Left lung (tissue), 14 donors: ENCODE data around the gene ALKBH1. TPM values are rescaled to one million over a fixed set of nuclear protein-coding genes. Genes with fewer than 3 reads are reported as not detected.
"Not testable (repeated sequence)": the region's sequence is repeated elsewhere in the genome, so short reads cannot be mapped to it uniquely, and the experiment has no call there.

Experiments
- ATAC-seq: fragments of 200-7000 bp; cut with Tn5 transposase; one replicate; pipeline ENCODE4 v1.9.1; 2020; ENCODE audit warnings: moderate library complexity
- DNase-seq, 4 donors: peaks; one replicate each; pipeline ENCODE4 v3.0.0-alpha.2; 2013 to 2020
- H3K27ac ChIP-seq, 2 donors: fragments of 200-600 bp; sonication (generic) in 1 of 2; one replicate each; pipeline versions ENCODE4 v1.5.0 to v1.8.0; 2020 to 2021
- H3K27me3 ChIP-seq, 2 donors: fragments of 200-600 bp; sonication (generic) in 1 of 2; one replicate each; pipeline versions ENCODE4 v1.5.0 to v1.8.0; 2020 to 2021
- H3K36me3 ChIP-seq, 2 donors: fragments of 200-600 bp; sonication (generic) in 1 of 2; one replicate each; pipeline versions ENCODE4 v1.5.0 to v1.8.0; 2020 to 2021
- H3K4me1 ChIP-seq, 2 donors: fragments of 200-600 bp; one replicate each; pipeline ENCODE4 v1.8.0; 2021
- H3K4me3 ChIP-seq, 2 donors: fragments of 200-600 bp; sonication (generic) in 1 of 2; one replicate each; pipeline versions ENCODE4 v1.5.0 to v1.8.0; 2020 to 2021; ENCODE audit warnings: mild to moderate bottlenecking in 1 of 2
- H3K9me3 ChIP-seq, 2 donors: fragments of 200-600 bp; sonication (generic) in 1 of 2; one replicate each; pipeline versions ENCODE4 v1.5.0 to v1.8.0; 2020 to 2021
- CTCF ChIP-seq, 2 donors: fragments of 200-600 bp; sonication (generic) in 1 of 2; IDR thresholded peaks; one replicate each; pipeline versions ENCODE4 v1.5.0 to v1.8.0; 2021; ENCODE audit warnings: antibody characterized with exemption in 2 of 2
- intact Hi-C, 2 donors: fragments of 100-400 bp; cut with DNase I; formaldehyde crosslinking; loops; one replicate each; pipeline versions ENCODE4 v1.11.2 to v1.14.2; 2022
- long read RNA-seq, 12 donors: library from polyadenylated mRNA in 2 of 12; unstranded in 2 of 12; transcript quantifications; one replicate each; pipeline ENCODE4 v2.0.0 and lab custom pipeline, GENCODE V29; 2019 to 2026
- polyA plus RNA-seq, 6 donors: library from polyadenylated mRNA; unstranded; fragments of 120-200 nt; gene quantifications; one replicate each; pipeline ENCODE4 v1.2.1, GENCODE V29; 2013; ENCODE audit not compliant: insufficient read length in 6 of 6
- total RNA-seq, 2 donors: library from RNA; stranded (reverse); fragmentation: NEBNext Ultra II Directional; extraction: Animal tissue kit (Norgen Biotek cat#: 25700); gene quantifications; one replicate each; pipeline ENCODE4 v1.2.1, GENCODE V29; 2021
- donor health status: DM: no; HTN: yes; CAD: no.
- donor health status: DM: no; HTN: no; CAD: no.

Gene ALKBH1
- total RNA-seq (1 to 10 TPM; 8.6 to 8.8 TPM), polyA plus RNA-seq (10 to 100 TPM; 14.6 to 18.8 (median 15.2) TPM)
- long read RNA-seq, donor 1, partial matches to known transcripts: 0 of 3 reads
- long read RNA-seq, donor 1, other reads (novel, unspliced or antisense): 0 of 3 reads
- long read RNA-seq, donor 2: 0 reads
- long read RNA-seq, donor 3, partial matches to known transcripts: 0 of 2 reads
- long read RNA-seq, donor 3, other reads (novel, unspliced or antisense): 0 of 2 reads
- long read RNA-seq, donor 4, partial matches to known transcripts: 0 of 3 reads
- long read RNA-seq, donor 4, other reads (novel, unspliced or antisense): 1 of 3 reads
- long read RNA-seq, donor 5, partial matches to known transcripts: 0 of 2 reads
- long read RNA-seq, donor 5, other reads (novel, unspliced or antisense): 0 of 2 reads
- long read RNA-seq, donor 6, partial matches to known transcripts: 0 of 2 reads
- long read RNA-seq, donor 6, other reads (novel, unspliced or antisense): 0 of 2 reads
- long read RNA-seq, donor 7, partial matches to known transcripts: 0 of 2 reads
- long read RNA-seq, donor 7, other reads (novel, unspliced or antisense): 0 of 2 reads
- long read RNA-seq, donor 8, partial matches to known transcripts: 0 of 2 reads
- long read RNA-seq, donor 8, other reads (novel, unspliced or antisense): 0 of 2 reads
- long read RNA-seq, donor 9: 0 reads
- long read RNA-seq, donor 10, transcript ALKBH1-201 (6 exons, 2,594 nt): major isoform, 5 of 6 reads
- long read RNA-seq, donor 10, partial matches to known transcripts: 0 of 6 reads
- long read RNA-seq, donor 10, other reads (novel, unspliced or antisense): 1 of 6 reads
- long read RNA-seq, donor 11: 0 reads
- long read RNA-seq, donor 12, partial matches to known transcripts: 11 of 211 reads
- long read RNA-seq, donor 12, other reads (novel, unspliced or antisense): 196 of 211 reads

GRCh38 chr14:77707724-77708408 is at the start of gene ALKBH1, which contains the start of gene SLIRP:
ALKBH1 (minus strand) TSS chr14:77708023; CDS start chr14:77708004, 19 bp downstream.
SLIRP (plus strand) TSS chr14:77708103; CDS start chr14:77708112, 9 bp downstream.
- DNase-seq (peak; percentile 83 to 93 (median 90)), ATAC-seq (peak; percentile 99)
- Histone ChIP-seq H3K9me3 (no peaks in the 10 kb centered on the region), H3K4me3 (peak within 1 kb of the TSS; percentile 83 to 97), H3K27ac (peak within 1 kb of the TSS; percentile 42 to 67), H3K4me1 (peaks cover 17 to 36% of the 10 kb centered on the region in 2 donors), H3K27me3 (no peaks in the 10 kb centered on the region), H3K36me3 (peaks cover 0 to 47% of the 10 kb centered on the region in 2 donors)
- no peak for TF ChIP-seq CTCF (IDR thresholded peaks at IDR 0.05)
- intact Hi-C loops: no loop called here

- Histone ChIP-seq H3K36me3 (peaks cover 4 to 83% of the 10 kb centered on the region in 2 donors), H3K27ac (no peak overlapping the region), H3K27me3 (no peaks in the 10 kb centered on the region), H3K9me3 (no peaks in the 10 kb centered on the region), H3K4me1 (peaks cover 0 to 25% of the 10 kb centered on the region in 2 donors), H3K4me3 (no peak overlapping the region)
- no peak for ATAC-seq
- DNase-seq: no peak
- no peak for TF ChIP-seq CTCF (IDR thresholded peaks at IDR 0.05)
- intact Hi-C loops: no loop called here
Observed at GRCh38 chr14:77752799-77753516, 45.1 kb upstream of the ALKBH1 start.

- peaks cover 0 to 18% of the 10 kb centered on the region in 2 donors for H3K4me1 ChIP-seq
- H3K36me3 ChIP-seq: peaks cover 4 to 88% of the 10 kb centered on the region in 2 donors
- H3K9me3 ChIP-seq: no peaks in the 10 kb centered on the region
- no peak overlapping the region for H3K4me3 ChIP-seq
- ATAC-seq (no peak), DNase-seq (no peak)
- intact Hi-C loops: no loop called here
- TF ChIP-seq CTCF (IDR thresholded peaks at IDR 0.05): no peak
- H3K27me3 ChIP-seq: no peaks in the 10 kb centered on the region
- H3K27ac ChIP-seq: no peak overlapping the region
Observed at GRCh38 chr14:77752266-77752665, 44.4 kb upstream of the ALKBH1 start.

GRCh38 chr14:77747425-77747824 is 39.6 kb upstream of the ALKBH1 start:
- H3K36me3 ChIP-seq: peaks cover 4 to 87% of the 10 kb centered on the region in 2 donors
- ATAC-seq: not testable (repeated sequence)

More at GRCh38 chr14:77747425-77747824, 39.6 kb upstream of the ALKBH1 start:
- H3K4me1 ChIP-seq, H3K4me3 ChIP-seq, H3K27me3 ChIP-seq, DNase-seq, H3K9me3 ChIP-seq, intact Hi-C loops, H3K27ac ChIP-seq: not testable (repeated sequence)
